ENCODE data around the gene MFAP5. TPM values are rescaled to one million over a fixed set of nuclear protein-coding genes. Genes with fewer than 3 reads are reported as not detected.

The MFAP5 gene
- total RNA-seq, 1 experiment from 2014 or later: not detected

GRCh38 chr12:8696442-8697090, 33.9 kb upstream of the MFAP5 start:
- ATAC-seq (no peak), DNase-seq (ENCODE audit: low read depth, low spot score) (no peak)
- H3K27ac ChIP-seq (ENCODE audit: low read depth, low read length): no peak overlapping the region
- no peak overlapping the region for H3K4me2 ChIP-seq (ENCODE audit: low read length)
- H3K9me2 ChIP-seq (ENCODE audit: insufficient read depth): no peaks in the 10 kb centered on the region
- no peaks in the 10 kb centered on the region for H3K9me3 ChIP-seq (ENCODE audit: control insufficient read depth in 1 of 2, insufficient read depth in 1 of 2, low read depth in 1 of 2, low read length in 2 of 2)
- no peak overlapping the region for H2AFZ ChIP-seq (ENCODE audit: low read depth, low read length, poor library complexity, severe bottlenecking)
- no peaks in the 10 kb centered on the region for H4K20me1 ChIP-seq (ENCODE audit: insufficient read depth)
- ChIA-PET RAD21 (ENCODE audit: low non-redundant PET in 1 of 2, low total read pairs in 2 of 2, uncharacterized antibody in 2 of 2, unreplicated experiment in 2 of 2) (no interaction called here), POLR2A (no interaction called here), CTCF (no interaction called here)
- H3K4me1 ChIP-seq (ENCODE audit: control insufficient read depth in 1 of 2, insufficient read depth in 2 of 2, low read length in 2 of 2): no peaks in the 10 kb centered on the region
- H3K27me3 ChIP-seq (ENCODE audit: insufficient read depth, low read length): peaks cover 9% of the 10 kb centered on the region
- H3K79me2 ChIP-seq (ENCODE audit: insufficient read depth, low read length): no peaks in the 10 kb centered on the region
- H3K9ac ChIP-seq (ENCODE audit: low read length): no peak overlapping the region
- TF ChIP-seq SP1 (IDR thresholded peaks at IDR 0.05; ENCODE audit: low read depth) (no peak), ZFX (IDR thresholded peaks at IDR 0.05) (no peak), ZNF274 (IDR thresholded peaks at IDR 0.05; ENCODE audit: low read depth, low read length) (no peak), JUND (IDR thresholded peaks at IDR 0.05) (no peak), EGR1 (IDR thresholded peaks at IDR 0.05; ENCODE audit: low read depth) (no peak), SRF (IDR thresholded peaks at IDR 0.05; ENCODE audit: low read depth) (no peak), POLR2AphosphoS5 (IDR thresholded peaks at IDR 0.05; ENCODE audit: low read depth, low read length) (no peak), CEBPB (IDR thresholded peaks at IDR 0.05; ENCODE audit: low read depth) (no peak), SIN3A (IDR thresholded peaks at IDR 0.05; ENCODE audit: low read depth) (no peak), ELF1 (IDR thresholded peaks at IDR 0.05; ENCODE audit: borderline replicate concordance, low read depth) (no peak), CTCF (IDR thresholded peaks at IDR 0.05 in 2 of 3, conservative IDR thresholded peaks at IDR 0.05 in 1 of 3; ENCODE audit: borderline replicate concordance in 1 of 3, insufficient read depth in 1 of 3, low read depth in 2 of 3, low read length in 2 of 3) (no peak), ZBTB33 (IDR thresholded peaks at IDR 0.05; ENCODE audit: extremely low read depth, insufficient replicate concordance, low read length) (no peak), ATF3 (IDR thresholded peaks at IDR 0.05) (no peak), MAX (IDR thresholded peaks at IDR 0.05) (no peak), REST (IDR thresholded peaks at IDR 0.05; ENCODE audit: low read depth) (no peak), EZH2 (IDR thresholded peaks at IDR 0.05) (no peak), YY1 (IDR thresholded peaks at IDR 0.05; ENCODE audit: extremely low read depth, insufficient replicate concordance, low read depth, low read length) (no peak), EZH2phosphoT487 (IDR thresholded peaks at IDR 0.05; ENCODE audit: borderline replicate concordance) (no peak), TCF7L2 (IDR thresholded peaks at IDR 0.05; ENCODE audit: borderline replicate concordance, extremely low read depth, insufficient read depth, insufficient read length) (no peak)
- H3K4me3 ChIP-seq (replicated peaks in 1 of 2; ENCODE audit: low read depth in 1 of 2, low read length in 2 of 2): no peak overlapping the region
- no peaks in the 10 kb centered on the region for H3K36me3 ChIP-seq (ENCODE audit: control insufficient read depth in 1 of 2, insufficient read depth in 2 of 2, low read length in 2 of 2)
- BruUV-seq (replicated peaks): no TSS peak
- intact Hi-C loops (cut with micrococcal nuclease): no loop called here
